Left ventricle myocardium inferior (tissue), 1 donor: ENCODE data around the gene ADAP1. TPM values are rescaled to one million over a fixed set of nuclear protein-coding genes. Genes with fewer than 3 reads are reported as not detected.

Experiments used
- DNase-seq: peaks from one replicate; pipeline ENCODE4 v3.0.0-alpha.2; 2020
- H3K27ac ChIP-seq: fragments of 200-600 bp; replicated peaks from 2 replicates; pipeline ENCODE4 v1.8.0; 2021
- H3K27me3 ChIP-seq: fragments of 200-600 bp; 2 replicates; pipeline ENCODE4 v1.8.0; 2021; ENCODE audit warnings: low read depth
- H3K36me3 ChIP-seq: fragments of 200-600 bp; 2 replicates; pipeline ENCODE4 v1.8.0; 2021
- H3K4me1 ChIP-seq: fragments of 200-600 bp; 2 replicates; pipeline ENCODE4 v1.8.0; 2021
- H3K4me3 ChIP-seq: fragments of 200-600 bp; 2 replicates; pipeline ENCODE4 v1.8.0; 2021; ENCODE audit warnings: mild to moderate bottlenecking, moderate library complexity
- H3K9me3 ChIP-seq: fragments of 200-600 bp; replicated peaks from 2 replicates; pipeline ENCODE4 v1.8.0; 2021
- CTCF ChIP-seq: fragments of 200-600 bp; IDR thresholded peaks from 2 replicates; pipeline ENCODE4 v1.8.0; 2021; ENCODE audit warnings: antibody characterized with exemption, mild to moderate bottlenecking, borderline replicate concordance
- intact Hi-C: fragments of 100-400 bp; cut with micrococcal nuclease; formaldehyde crosslinking; loops from one replicate; pipeline ENCODE4 v1.11.0; 2022
- total RNA-seq: library from RNA; stranded (reverse); fragmentation: NEBNext Ultra II Directional; extraction: Animal tissue kit (Norgen Biotek cat#: 25700); gene quantifications from one replicate; pipeline ENCODE4 v1.2.1, GENCODE V29; 2021
- donor health status: DM: no; HTN: yes; CAD: no; lungs with severe emphysema.

ADAP1 gene
- total RNA-seq, 1 donor from 2014 or later = 8.4 TPM

GRCh38 chr7:997404-998395 lies 43.2 kb upstream of the ADAP1 start:
- no peaks in the 10 kb centered on the region for H3K9me3 ChIP-seq
- no peak for TF ChIP-seq CTCF
- intact Hi-C loops = no loop called here
- peaks cover 9% of the 10 kb centered on the region for H3K4me1 ChIP-seq
- peaks cover 29% of the 10 kb centered on the region for H3K36me3 ChIP-seq
- H3K27me3 ChIP-seq = no peaks in the 10 kb centered on the region
- H3K27ac ChIP-seq = no peak overlapping the region
- DNase-seq = no peak
- H3K4me3 ChIP-seq = no peak overlapping the region

GRCh38 chr7:996079-996872 lies 41.8 kb upstream of the ADAP1 start:
- H3K36me3 ChIP-seq = peaks cover 29% of the 10 kb centered on the region
- no peaks in the 10 kb centered on the region for H3K27me3 ChIP-seq
- no peak overlapping the region for H3K4me3 ChIP-seq
- intact Hi-C loops = no loop called here
- no peak overlapping the region for H3K27ac ChIP-seq
- H3K9me3 ChIP-seq = no peaks in the 10 kb centered on the region
- no peak for DNase-seq
- TF ChIP-seq CTCF = no peak
- H3K4me1 ChIP-seq = peaks cover 15% of the 10 kb centered on the region

GRCh38 chr7:995571-995970 lies 41.1 kb upstream of the ADAP1 start:
- Histone ChIP-seq H3K4me1 (peaks cover 20% of the 10 kb centered on the region), H3K4me3 (no peak overlapping the region), H3K27ac (no peak overlapping the region), H3K9me3 (no peaks in the 10 kb centered on the region), H3K27me3 (no peaks in the 10 kb centered on the region), H3K36me3 (peaks cover 29% of the 10 kb centered on the region)
- no peak for TF ChIP-seq CTCF
- DNase-seq = no peak
- intact Hi-C loops = no loop called here

GRCh38 chr7:994592-995308 lies 40.3 kb upstream of the ADAP1 start:
- Histone ChIP-seq H3K4me1 (peaks cover 20% of the 10 kb centered on the region), H3K9me3 (no peaks in the 10 kb centered on the region), H3K36me3 (peaks cover 27% of the 10 kb centered on the region), H3K4me3 (no peak overlapping the region), H3K27me3 (no peaks in the 10 kb centered on the region), H3K27ac (no peak overlapping the region)
- TF ChIP-seq CTCF = no peak
- intact Hi-C loops = no loop called here
- DNase-seq = no peak
